Activated B cell treated with CpG ODN at 0.5 μM for 24 hours (primary cell): Measurements from ENCODE around the gene GET4. TPM values are rescaled to one million over a fixed set of nuclear protein-coding genes. Genes with fewer than 3 reads are reported as not detected.
A peak's percentile ranks its signal among the peaks of the same experiment; 100 is the strongest.

Experiments used
- ATAC-seq: fragments of 200-7000 bp; cut with Tn5 transposase; one replicate; pipeline ENCODE4 v1.10.0; 2021; ENCODE audit warnings: low read depth, mild to moderate bottlenecking, moderate library complexity
- CTCF ChIA-PET: fragments of 350-600 bp; sonication (Branson Sonifier 250); formaldehyde crosslinking; loops from one replicate; lab custom pipeline; 2021; ENCODE audit warnings: antibody characterized with exemption; lab: Charles Lee
- POLR2A ChIA-PET: fragments of 350-600 bp; sonication (Branson Sonifier 250); formaldehyde crosslinking; loops from one replicate; lab custom pipeline; 2021; ENCODE audit warnings: antibody characterized with exemption; lab: Charles Lee
- DNase-seq: peaks from one replicate; pipeline ENCODE4 v3.0.0; 2022
- H3K27ac Mint-ChIP-seq: one replicate; pipeline ENCODE4 v1.8.0; 2020; ENCODE audit warnings: mixed read lengths
- H3K27me3 Mint-ChIP-seq: one replicate; pipeline ENCODE4 v1.8.0; 2021; ENCODE audit warnings: mixed read lengths
- H3K36me3 Mint-ChIP-seq: one replicate; pipeline ENCODE4 v1.8.0; 2021; ENCODE audit warnings: low read depth, mixed read lengths
- H3K4me1 Mint-ChIP-seq: one replicate; pipeline ENCODE4 v1.8.0; 2021; ENCODE audit warnings: mixed read lengths
- H3K4me3 Mint-ChIP-seq: one replicate; pipeline ENCODE4 v1.8.0; 2020; ENCODE audit warnings: mild to moderate bottlenecking, mixed read lengths
- H3K9me3 Mint-ChIP-seq: one replicate; pipeline ENCODE4 v1.8.0; 2020; ENCODE audit warnings: mixed read lengths
- intact Hi-C: fragments of 100-400 bp; cut with micrococcal nuclease; formaldehyde crosslinking; loops from one replicate; pipeline ENCODE4 v1.15.1; 2024
- total RNA-seq: library from RNA; stranded (reverse); gene quantifications from 2 replicates; pipeline ENCODE4 v1.2.3, GENCODE V29; 2022
- TF ChIP-seq, protein P1 (sequence below): fragments of 200-600 bp; IDR thresholded peaks from one replicate; pipeline ENCODE4 v1.8.0; 2022; ENCODE audit warnings: antibody characterized with exemption, mild to moderate bottlenecking

Gene GET4
- total RNA-seq, 1 donor from 2014 or later, result 41.4 TPM

DNA sequence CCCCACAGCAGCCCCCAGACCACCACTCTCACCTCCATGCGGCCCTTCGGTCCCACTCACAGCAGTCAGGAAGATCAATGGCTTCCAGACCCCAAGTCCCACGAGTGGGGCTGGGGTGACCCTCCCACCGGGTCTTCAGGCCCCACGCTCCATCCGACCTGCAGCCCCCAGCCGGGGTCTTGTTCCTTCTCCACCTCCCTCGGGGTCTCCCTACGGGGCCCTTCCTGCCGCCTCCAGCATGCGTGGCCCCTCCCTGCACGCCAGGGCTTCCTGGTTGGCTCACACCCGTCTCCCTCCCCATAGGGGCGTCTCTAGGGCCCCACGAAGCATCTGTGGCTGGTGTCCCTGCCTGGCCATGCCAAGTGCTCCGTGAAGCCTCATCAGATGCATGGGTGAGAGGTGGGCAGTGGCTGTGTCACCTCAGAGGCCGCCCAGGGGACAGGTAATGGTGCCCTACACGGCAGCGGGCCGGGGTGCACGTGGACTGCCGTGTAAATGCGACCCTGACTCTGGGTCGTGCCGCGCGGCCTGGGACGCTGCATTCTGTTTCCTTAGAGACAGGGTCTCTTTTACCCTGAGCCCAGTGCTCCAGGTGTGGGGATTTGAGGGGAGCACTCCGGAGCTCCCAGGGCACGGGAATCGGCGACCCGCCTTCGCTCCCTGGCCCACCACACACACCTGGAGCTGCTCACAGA, 58.3 kb downstream of the GET4 start:
- POLR2A ChIA-PET, result interaction anchor here (1.1 to 1.2 kb wide), 2 partner anchors 11 to 41 kb away, joined by 3 to 4 read pairs; partner anchors contain the start of gene COX19
- CTCF ChIA-PET, result no interaction called here
- no peaks in the 10 kb centered on the region for H3K27me3 Mint-ChIP-seq
- H3K27ac Mint-ChIP-seq, result no peak overlapping the region
- peaks cover 17% of the 10 kb centered on the region for H3K4me1 Mint-ChIP-seq
- no peak overlapping the region for H3K4me3 Mint-ChIP-seq
- intact Hi-C loops, result no loop called here
- DNase-seq (no peak), ATAC-seq (no peak)
- H3K9me3 Mint-ChIP-seq, result no peaks in the 10 kb centered on the region
- H3K36me3 Mint-ChIP-seq, result no peaks in the 10 kb centered on the region
- TF ChIP-seq, protein P1, sequence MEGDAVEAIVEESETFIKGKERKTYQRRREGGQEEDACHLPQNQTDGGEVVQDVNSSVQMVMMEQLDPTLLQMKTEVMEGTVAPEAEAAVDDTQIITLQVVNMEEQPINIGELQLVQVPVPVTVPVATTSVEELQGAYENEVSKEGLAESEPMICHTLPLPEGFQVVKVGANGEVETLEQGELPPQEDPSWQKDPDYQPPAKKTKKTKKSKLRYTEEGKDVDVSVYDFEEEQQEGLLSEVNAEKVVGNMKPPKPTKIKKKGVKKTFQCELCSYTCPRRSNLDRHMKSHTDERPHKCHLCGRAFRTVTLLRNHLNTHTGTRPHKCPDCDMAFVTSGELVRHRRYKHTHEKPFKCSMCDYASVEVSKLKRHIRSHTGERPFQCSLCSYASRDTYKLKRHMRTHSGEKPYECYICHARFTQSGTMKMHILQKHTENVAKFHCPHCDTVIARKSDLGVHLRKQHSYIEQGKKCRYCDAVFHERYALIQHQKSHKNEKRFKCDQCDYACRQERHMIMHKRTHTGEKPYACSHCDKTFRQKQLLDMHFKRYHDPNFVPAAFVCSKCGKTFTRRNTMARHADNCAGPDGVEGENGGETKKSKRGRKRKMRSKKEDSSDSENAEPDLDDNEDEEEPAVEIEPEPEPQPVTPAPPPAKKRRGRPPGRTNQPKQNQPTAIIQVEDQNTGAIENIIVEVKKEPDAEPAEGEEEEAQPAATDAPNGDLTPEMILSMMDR, result no peak

DNA sequence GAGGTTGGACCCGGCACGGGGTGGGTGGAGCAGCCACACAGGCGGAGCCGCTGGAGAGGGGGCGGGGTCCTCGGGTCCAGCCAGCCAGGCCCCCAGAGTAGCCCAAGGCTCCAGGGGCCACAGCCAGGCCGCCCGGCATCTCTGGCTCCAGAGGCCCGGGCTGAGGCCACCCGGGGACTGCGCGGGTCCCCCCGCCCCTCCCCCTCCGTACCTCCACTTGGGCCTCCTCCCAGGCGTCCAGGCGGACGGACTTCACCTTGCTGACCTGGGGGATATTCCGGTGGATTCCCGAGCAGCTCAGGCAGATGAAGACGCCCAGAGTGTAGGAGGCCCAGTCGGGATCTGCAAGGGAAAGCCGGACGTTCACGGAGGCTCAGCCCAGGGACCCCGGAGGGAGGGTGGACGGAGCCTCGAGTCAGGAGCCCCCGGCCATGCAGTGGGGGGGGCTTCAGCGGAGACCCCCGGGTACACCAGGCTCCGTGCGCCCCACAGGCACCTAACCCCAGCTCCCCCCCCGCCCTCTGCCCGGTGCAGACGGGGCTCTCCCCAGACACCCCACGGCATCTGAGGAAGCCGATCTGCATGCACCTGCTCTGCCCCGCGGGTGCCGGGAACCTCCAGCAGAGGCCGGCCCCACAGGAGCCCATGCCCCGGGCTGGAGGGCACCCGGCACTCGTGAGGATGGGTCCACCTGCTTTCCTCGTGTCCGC, 59.0 kb downstream of the GET4 start:
- no peaks in the 10 kb centered on the region for H3K36me3 Mint-ChIP-seq
- ChIA-PET CTCF (no interaction called here), POLR2A (interaction anchor here (1.1 to 1.2 kb wide), 2 partner anchors 12 to 40 kb away, joined by 3 to 4 read pairs; partner anchors contain the start of gene COX19)
- peaks cover 12% of the 10 kb centered on the region for H3K4me1 Mint-ChIP-seq
- no peaks in the 10 kb centered on the region for H3K27me3 Mint-ChIP-seq
- no peak overlapping the region for H3K27ac Mint-ChIP-seq
- TF ChIP-seq, protein P1, result no peak
- ATAC-seq (peak; percentile 22), DNase-seq (no peak)
- no peaks in the 10 kb centered on the region for H3K9me3 Mint-ChIP-seq
- intact Hi-C loops, result no loop called here
- H3K4me3 Mint-ChIP-seq, result no peak overlapping the region

DNA sequence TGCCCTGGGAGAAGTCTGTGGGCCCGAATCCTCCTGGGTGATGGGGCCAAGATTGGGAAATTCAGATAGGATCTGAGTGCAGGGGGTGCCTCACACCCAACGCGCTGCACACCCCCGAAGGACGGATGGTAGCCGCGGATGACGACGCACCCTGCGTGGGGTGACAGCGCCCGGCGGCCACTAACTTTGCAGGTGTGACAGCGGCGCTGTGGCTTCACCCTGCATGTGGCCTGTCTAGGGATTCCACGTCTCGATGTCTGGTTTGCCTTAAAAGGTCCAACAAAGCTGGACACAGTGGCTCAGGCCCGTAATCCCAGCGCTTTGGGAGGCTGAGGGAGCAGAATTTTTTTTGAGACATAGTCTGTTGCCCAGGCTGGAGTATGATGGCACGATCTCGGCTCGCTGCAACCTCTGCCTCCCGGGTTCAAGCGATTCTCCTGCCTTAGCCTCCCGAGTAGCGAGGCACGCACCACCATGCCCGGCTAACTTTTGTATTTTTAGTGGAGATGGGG, 59.6 kb downstream of the GET4 start:
- Mint-ChIP-seq H3K27me3 (no peaks in the 10 kb centered on the region), H3K27ac (peak overlapping the region; percentile 19), H3K36me3 (no peaks in the 10 kb centered on the region), H3K4me1 (peaks cover 17% of the 10 kb centered on the region), H3K9me3 (peaks cover under 1% of the 10 kb centered on the region), H3K4me3 (no peak overlapping the region)
- ChIA-PET POLR2A (no interaction called here), CTCF (no interaction called here)
- TF ChIP-seq, protein P1, result no peak
- DNase-seq (no peak), ATAC-seq (no peak)
- intact Hi-C loops, result loop anchor here (1.0 to 2.0 kb wide), 3 partner anchors 8 to 15 kb away; no protein-coding TSS in a partner anchor

DNA sequence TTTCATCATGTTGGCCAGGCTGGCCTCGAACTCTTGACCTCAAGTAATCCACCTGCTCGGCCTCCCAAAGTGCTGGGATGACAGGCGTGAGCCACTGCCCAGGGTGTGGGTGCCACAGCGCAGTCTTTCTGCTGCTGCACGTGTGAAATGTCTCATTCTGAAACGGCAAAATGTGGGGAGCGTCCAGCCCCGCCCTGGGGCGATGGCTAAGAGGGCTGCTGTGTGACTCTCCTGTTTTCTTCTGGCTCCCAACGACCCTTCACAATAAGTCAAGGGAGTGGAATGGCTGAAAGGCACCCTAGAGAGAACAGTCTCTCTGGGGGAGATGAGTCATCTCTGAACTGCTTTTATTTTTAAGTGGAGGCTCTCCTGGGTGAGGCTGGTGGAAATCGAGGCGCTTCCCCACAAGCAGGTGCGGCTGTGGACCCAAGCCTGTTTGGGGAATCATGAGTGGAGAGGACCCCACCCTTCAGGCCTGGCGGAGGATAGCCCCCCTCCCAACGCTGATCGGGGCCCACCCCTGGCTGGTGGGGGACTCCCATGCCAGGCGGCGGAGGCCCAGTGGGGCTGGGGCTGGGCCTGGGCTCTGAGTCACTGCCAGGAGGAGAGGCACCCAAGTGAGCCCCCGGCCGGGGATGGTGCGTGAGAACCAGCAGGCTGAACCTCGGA, 60.2 kb downstream of the GET4 start:
- Mint-ChIP-seq H3K4me3 (peak overlapping the region; percentile 42), H3K9me3 (peaks cover 3% of the 10 kb centered on the region), H3K36me3 (no peaks in the 10 kb centered on the region), H3K4me1 (peaks cover 19% of the 10 kb centered on the region), H3K27ac (peak overlapping the region; percentile 19), H3K27me3 (peaks cover under 1% of the 10 kb centered on the region)
- ATAC-seq, result peak; percentile 78
- POLR2A ChIA-PET, result no interaction called here
- peak; percentile 47 for DNase-seq
- intact Hi-C loops, result loop anchor here (1.0 to 2.0 kb wide), 3 partner anchors 8 to 14 kb away; no protein-coding TSS in a partner anchor
- CTCF ChIA-PET, result no interaction called here
- TF ChIP-seq, protein P1, result no peak
